ENCODE measurements around the gene KISS1R.

The KISS1R gene

DNA sequence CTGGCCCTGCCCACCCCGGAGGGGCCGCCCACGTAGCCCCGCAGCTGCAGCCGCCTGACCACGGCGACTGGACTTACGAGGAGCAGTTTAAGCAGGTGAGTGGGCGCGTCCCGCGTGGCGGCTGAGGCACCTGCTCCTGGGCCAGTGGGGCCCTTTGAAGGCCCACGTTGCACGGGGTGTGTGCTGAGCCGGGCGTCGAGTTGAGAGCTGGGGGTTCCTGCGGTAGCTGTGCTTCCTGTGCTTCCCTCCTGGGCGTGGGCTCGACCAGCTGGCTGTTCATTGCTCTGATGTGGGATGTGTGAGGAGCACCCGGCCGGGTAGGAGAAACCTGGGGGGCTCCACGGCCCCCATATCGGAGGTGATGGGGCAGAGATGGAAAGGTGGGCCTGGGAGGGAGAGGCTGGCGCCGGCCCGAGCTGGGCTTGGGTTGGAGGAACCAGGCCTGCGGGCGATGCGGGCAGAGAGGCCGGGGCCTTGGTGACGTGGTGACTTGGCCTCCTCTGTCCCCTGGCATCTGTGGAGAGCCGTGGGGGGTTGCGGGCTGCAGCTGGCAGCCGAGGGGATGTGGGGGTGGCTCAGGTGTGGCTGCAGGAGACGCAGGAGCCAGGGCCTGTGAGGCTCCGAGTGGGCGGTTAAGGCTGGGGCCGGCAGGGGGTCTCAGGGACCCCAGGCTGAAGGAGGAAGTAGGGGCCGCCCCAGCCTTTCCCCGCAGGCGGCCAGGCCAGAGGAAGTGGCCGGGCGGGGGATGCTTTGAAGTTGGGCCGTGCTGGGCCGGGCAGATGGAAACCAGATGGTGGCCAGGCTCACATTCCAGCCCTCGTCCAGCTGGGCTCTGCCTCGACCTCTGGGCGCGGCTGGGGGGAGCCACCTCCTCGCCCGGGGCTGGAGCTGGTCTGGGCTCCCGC, 15.8 kb downstream of the KISS1R start:
- DNase-seq = peak; percentile 65
- in situ Hi-C loops (cut with MboI; ENCODE audit: low pct_unique_long_range_greater_than_20kb, low sequenced_read_pairs) = no loop called here

DNA sequence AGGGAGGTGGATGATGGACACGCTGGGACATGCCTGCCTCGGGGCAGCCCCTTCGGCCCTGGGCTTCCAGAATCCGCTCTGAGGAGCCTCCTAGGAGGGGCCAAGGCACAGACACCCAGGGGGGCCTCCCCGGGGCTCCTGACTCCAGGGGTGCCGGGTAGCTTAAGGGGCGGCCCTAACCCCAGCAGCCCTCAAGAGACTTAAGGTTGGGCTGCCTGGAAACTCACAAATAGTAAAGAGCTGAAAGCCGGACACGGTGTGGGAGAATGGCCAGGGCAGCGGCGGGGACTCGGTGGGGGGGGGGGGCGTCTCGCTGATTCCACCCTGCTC, 16.4 kb downstream of the KISS1R start:
- DNase-seq = no peak
- in situ Hi-C loops (cut with MboI; ENCODE audit: low pct_unique_long_range_greater_than_20kb, low sequenced_read_pairs) = no loop called here

DNA sequence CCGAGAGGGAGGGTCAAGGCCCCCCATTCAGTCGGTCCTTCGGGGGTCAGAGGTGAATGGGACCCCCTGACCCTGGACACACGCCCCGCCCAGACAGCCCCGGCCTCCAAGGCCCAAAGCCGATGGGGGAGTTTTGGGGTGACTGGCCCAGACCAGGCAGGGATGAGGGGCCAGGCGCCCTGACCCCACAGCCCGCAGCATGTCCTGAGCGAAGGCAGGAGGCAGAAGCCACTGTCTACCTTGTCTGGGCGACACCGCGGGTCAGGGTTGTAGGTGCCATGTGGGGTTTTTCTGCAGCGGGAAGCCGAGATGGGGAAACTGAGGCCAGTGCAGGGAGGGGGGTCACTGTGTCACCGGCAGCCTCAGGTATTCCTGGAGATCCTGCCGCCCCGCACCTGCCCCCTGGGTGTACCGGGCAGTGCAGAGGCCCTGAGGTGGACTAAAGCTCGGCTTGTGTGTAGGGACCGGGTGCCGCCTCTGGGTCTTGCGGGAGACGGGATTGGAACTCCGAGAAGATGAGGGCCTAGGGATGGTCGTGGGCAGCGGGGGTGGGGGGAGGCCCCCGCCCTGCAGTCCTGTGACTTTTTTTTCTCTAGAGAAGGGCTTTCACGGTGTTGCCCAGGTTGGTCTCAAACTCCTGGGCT, 17.2 kb downstream of the KISS1R start:
- DNase-seq = no peak

DNA sequence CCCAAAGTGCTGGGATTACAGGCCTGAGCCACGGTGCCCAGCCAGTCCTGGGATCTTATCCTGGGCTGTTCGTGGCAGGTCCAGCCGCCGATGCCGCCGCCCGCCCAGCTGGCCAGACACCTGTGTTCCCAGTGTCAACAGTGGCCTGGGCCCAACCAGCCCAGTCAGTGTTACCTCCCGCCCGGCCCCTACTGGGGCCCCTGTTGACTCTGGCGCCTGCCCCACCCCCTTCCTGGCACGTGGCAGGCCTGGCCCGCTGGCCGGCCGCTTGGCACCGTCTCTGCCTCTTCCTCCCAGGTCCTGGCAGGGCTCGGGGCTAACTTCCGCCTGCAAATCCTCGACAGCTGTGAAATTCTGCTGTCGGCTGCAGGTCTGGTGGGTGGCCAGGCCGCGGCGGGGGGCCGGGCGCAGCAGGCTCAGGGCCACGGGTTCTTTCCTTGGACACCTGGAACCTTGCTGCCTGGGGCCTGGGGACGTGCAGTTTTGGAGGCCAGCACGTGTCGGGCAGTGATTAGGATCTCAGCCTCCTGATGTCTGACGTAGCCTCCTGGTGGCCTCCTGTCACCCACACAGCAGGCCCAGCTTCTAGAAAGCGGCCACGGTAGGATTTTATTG, 17.8 kb downstream of the KISS1R start:
- DNase-seq = no peak
- in situ Hi-C loops (cut with MboI; ENCODE audit: low pct_unique_long_range_greater_than_20kb, low sequenced_read_pairs) = no loop called here

More for the DNA sequence above, 17.2 kb downstream of the KISS1R start:
- in situ Hi-C loops (cut with MboI; ENCODE audit: low pct_unique_long_range_greater_than_20kb, low sequenced_read_pairs) = no loop called here

DNA sequence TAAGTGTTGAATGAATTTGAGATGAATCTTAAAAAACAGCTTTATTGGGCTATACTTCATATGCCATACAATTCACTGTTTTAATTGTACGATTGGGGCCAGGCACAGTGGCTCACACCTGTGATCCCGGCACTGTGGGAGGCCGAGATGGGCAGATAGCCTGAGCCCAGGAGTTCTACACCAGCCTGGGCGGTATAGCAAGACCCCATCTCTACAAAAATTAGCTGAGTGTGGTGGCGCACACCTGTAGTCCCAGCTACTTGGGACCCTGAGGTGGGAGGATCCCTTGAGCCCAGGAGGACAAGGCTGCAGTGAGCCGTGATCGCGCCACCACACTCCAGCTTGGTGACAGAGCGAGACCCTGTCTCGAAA, 19.0 kb downstream of the KISS1R start:
- DNase-seq = no peak
- in situ Hi-C loops (cut with MboI; ENCODE audit: low pct_unique_long_range_greater_than_20kb, low sequenced_read_pairs) = no loop called here

DNA sequence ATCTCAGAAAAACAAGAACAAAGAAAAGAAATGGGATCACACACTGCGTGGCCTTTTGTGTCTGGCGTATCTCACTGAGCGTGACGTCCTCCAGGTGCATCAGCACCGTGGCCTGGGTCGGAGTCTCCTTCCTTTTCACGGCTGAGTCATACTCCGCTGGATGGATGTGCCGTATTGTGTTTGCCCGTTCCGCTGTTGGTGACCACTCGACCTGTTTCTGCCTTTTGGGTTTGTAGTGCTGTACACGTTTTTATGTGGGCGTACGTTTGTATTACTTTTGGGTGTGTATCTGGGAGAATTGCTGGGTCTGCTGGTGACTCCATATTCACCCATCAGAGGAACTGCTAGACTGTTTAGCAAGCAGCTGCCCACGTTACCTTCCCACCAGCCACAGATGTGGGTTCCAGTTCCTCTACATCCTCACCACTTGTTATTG, 20.1 kb downstream of the KISS1R start:
- in situ Hi-C loops (cut with MboI; ENCODE audit: low pct_unique_long_range_greater_than_20kb, low sequenced_read_pairs) = no loop called here
- no peak for DNase-seq

DNA sequence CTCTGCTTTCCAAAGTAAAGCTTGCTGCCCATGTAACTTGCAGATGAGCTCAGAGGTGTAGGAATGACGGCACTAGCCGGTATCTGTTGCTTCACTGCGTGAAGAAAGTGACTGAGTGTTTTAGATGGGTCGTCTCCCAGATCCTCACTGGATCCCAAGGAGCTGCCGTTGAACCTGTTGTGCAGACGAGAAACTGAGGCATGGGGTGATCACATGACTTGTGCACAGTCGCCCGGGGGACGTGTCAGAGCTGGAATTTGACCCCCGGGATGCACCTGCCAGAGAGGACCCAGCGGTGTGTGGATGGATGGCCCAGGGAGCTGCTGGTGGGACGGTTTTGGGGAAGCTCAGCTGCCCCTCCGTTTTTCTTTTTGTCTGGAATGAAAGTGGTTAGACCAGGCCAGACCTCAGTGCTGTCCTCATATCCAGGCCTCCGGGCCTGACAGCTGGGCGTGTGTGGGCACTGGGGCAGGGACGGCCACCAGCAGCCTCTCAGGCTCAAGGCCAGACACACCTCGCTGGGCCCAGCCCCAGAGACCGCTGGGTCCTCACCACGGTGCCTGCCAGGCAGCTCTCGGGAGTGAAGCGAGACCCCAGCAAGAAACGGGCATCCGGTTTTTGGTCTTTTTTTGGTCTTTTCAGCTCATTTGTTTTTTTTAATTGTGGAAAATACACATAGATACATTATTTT, 21.2 kb downstream of the KISS1R start:
- in situ Hi-C loops (cut with MboI; ENCODE audit: low pct_unique_long_range_greater_than_20kb, low sequenced_read_pairs) = no loop called here
- DNase-seq = no peak

DNA sequence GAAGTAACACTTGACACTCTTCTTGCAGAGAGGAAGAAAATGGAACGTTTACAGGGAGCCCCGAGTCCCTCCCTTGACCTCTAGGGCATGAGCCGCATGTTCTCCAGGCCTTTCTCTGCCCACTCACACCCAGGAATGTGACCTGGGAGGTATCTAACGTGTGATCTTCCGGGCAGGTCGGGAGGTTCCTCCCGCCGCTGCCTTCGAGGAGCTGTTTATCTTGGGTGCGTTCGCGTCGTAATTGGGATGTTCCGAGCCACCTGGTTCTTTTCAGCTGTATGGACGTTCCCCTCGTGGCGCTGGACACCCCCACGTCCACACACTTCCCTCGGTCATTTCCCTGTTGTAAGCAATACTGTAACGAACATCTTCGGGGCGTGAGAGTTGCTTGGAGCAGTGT, 22.3 kb downstream of the KISS1R start:
- no peak for DNase-seq
- in situ Hi-C loops (cut with MboI; ENCODE audit: low pct_unique_long_range_greater_than_20kb, low sequenced_read_pairs) = no loop called here

DNA sequence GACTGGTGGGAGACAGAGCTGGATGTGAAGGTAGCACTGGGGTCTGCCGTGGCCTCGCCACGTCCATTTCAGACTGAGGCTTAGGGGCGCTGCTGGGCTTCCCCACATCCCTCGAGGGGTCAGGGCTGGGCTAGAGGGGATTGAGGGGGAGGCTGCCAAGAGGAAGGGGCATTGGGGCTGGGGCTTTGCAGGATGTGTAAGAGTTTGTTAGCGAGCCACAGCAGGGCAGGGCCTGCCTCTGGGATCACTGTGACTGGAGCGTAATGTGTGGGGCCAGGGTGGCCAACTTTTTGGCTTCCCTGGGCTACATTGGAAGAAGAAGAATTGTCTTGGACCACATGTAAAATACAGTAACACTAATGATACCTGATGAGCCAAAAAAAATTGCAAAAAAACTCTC, 22.8 kb downstream of the KISS1R start:
- in situ Hi-C loops (cut with MboI; ENCODE audit: low pct_unique_long_range_greater_than_20kb, low sequenced_read_pairs) = no loop called here
- DNase-seq = no peak

DNA sequence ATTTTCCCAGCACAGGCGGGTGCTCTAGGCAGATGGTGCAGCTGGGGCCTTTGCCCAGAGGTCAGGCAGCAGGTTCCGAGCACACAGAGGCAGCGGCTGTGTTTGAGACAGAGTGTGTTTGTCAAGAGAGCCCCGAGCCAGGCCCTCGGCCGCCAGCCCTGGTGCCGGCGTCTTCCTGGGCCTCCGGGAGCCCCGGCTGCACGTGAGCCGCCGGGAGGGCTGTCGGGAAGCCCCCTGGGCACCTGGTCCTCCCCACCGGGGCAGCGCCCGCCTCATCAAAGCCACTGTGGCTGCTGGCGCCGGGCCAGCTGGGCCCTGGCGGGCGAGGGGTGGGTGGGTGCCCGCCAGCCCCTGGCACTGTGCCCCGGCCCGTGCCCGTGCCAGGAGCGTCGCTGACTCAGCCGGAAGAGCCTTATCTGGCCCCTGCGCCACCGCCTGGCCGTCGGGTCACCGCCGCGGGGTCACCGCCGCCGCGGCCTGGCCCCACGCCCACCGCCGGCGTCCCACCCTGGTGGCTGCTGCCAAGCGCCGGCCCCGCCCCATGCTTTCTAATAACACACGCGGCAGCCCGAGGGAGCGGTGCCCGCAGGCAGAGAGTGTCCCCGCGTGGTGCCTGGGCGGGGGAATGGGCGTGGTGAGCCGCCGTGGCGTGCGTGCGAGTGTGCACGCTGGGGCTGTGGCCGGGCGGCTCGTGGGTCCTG, 23.6 kb downstream of the KISS1R start:
- in situ Hi-C loops (cut with MboI; ENCODE audit: low pct_unique_long_range_greater_than_20kb, low sequenced_read_pairs) = no loop called here
- DNase-seq = no peak

DNA sequence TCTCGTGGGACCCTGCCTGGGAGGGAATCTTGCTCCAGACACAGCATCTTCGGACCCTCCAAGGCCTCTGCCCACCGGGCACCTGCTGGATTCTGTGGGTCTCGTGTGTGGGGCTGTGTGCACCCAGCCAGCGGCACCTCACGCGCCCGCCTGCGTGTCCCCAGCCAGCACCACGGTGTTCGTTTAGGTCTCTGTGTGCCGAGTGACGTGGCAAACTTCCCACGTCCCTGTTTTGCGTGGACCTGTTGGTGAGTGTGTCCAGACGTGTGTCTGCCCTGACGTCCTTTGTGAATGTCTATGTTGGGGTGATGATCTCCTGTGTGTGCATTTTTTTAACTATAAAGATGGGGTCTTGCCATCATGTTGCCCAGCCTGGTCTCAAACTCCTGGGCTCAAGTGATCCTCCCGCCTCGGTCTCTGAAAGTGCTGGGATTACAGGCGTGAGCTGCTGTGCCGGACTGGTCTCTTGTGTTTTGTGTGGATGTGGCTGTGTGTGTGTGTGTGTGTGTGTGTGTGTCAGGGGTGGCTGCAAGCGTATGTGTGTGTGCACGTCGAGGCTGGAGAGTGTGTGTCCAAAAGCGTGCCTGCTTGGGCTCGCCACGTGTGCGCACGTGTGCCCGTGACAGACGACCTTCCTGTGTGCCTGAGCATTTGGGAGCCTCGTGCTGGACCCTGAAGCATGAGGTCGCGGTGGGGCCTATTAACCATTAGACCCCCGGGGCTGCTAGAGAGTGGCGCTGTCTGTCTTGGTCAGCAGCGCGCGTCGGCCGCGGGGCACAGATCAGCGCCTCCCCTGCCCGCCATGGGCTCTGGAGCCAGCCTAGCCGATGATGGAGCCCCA, 24.4 kb downstream of the KISS1R start:
- in situ Hi-C loops (cut with MboI; ENCODE audit: low pct_unique_long_range_greater_than_20kb, low sequenced_read_pairs) = no loop called here
- no peak for DNase-seq

DNA sequence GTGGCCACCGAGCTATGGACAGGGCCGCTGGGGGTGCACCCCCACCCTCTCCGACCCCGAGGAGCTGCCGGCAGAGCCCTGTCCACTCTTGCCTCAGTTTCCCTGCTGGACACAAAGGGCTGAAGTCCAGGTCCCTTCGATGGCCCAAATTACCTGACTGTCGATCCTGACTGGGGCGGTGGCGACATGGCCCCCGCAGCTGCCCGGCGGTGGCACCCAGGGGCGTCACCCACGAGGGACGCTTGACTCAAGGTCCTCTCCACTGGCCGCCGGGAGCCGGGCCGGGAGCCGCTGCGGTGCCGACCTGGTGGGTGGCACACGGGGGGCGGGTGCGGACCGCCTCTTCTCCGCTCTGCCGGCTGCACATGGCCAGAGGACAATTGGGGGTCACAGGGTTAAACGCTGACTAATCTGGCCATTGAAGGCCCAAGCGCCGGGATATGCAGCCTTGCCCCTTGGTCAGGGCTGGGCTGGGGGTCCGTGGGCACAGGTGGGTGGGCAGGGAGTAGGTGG, 25.1 kb downstream of the KISS1R start:
- DNase-seq = no peak
- in situ Hi-C loops (cut with MboI; ENCODE audit: low pct_unique_long_range_greater_than_20kb, low sequenced_read_pairs) = no loop called here

DNA sequence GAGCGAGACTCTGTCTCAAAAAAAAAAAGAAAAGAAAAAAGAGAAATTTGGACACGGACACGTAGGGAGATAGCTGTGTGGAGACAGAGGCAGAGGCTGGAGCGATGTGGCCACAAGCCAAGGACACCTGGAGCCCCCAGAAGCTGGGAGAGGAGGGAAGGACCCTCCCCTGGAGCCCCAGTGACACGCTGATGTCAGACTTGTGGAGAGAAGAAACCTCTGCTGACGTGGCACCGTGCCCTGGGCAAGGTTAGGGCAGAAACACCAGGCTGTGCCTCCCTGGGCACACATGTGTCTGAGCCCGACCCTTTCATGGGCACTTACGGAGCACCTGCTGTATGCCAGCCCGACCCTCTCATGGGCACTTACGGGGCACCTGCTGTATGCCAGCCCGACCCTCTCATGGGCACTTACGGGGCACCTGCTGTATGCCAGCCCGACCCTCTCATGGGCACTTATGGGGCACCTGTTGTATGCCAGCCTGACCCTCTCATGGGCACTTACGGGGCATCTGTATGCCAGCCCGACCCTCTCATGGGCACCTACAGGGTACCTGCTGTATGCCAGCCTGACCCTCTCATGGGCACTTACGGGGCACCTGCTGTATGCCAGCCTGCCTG, 26.5 kb downstream of the KISS1R start:
- DNase-seq = no peak
- in situ Hi-C loops (cut with MboI; ENCODE audit: low pct_unique_long_range_greater_than_20kb, low sequenced_read_pairs) = no loop called here

DNA sequence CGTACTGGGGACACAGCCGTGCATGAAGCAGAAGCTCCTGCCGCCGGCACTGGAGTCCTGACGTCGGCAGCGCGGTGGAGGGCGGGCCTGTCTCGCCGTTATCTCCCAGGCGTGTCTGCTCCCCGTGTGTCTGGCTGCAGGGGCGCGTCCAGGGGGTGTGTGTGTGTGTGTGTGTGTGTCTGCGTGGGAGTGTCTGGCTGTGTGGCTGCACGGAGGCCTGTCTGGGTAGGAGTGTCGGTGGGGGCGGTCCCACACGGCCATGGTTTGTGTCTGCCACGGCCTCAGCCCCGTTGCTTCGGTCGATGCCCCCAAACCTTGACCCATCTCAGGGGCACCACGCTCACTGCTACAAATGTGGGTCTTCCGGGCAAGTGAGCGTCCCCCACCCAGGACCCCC, 27.0 kb downstream of the KISS1R start:
- in situ Hi-C loops (cut with MboI; ENCODE audit: low pct_unique_long_range_greater_than_20kb, low sequenced_read_pairs) = no loop called here
- DNase-seq = peak; percentile 74

DNA sequence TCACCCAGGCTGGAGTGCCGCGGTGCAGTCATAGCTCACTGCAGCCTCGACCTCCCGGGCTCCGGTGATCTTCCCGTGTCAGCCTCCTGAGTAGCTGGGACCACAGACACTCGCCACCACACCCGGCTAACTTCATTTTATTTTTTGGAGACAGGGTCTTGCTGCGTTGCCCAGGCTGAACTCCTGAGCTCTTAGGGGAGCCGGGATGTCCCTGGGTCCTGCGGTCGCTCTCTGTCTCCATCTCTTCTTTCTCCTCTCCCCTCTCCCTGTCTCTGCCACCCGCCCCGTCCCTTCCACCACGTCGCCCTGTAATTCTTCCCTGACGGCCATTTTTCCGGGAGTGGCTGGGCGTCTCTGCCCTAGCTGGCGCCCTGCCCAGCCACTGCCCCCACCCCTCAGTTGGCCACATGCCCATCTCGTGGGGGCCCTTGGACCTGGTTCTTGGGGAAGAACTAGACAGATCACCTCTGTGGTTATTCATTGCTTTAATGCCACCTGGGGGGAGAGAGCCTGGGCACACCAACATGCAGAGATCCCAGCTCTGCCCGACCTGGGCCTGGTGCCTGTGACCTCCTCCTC, 27.6 kb downstream of the KISS1R start:
- DNase-seq = no peak
- in situ Hi-C loops (cut with MboI; ENCODE audit: low pct_unique_long_range_greater_than_20kb, low sequenced_read_pairs) = no loop called here

DNA sequence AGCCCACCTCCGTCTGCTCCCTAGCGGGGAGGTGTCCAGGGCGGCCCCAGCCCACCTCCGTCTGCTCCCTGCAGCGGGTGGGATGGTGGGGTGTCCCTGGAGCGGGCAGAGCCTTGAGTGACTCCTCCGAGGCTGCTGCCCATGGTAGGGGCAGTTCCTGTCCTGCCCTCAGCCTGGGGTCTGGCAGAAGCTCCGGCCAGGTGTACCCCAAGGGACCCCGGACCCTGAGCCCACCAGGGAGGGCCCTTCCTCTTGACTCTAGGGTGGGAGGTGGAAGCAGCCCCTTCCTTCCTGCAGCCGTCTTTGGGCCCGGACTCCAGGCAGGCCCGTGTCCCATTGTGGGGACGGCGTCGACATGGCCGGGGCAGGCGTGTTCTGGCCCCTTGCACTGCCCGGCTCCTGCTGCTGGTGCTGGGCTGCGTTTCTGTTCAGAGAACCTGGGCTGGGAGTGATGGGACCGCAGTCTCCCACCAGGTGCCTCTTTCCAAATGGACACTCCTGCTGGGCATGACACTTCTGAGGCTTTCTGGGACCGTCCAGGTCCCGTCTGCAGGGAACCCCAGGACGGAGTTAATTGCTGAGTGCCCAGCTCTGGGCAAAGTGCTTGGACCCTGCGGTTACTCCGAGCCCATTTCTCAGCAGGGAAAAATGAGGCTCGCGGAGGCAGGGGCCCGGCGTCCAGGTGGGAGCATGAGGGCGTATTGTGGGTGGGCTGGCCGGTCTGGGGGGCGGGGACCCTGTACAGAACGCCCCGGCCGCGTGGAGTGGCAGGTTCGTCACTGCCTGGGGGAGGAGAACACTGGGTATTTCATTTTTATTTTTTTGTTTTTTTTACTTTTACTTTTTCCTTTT, 28.5 kb downstream of the KISS1R start:
- in situ Hi-C loops (cut with MboI; ENCODE audit: low pct_unique_long_range_greater_than_20kb, low sequenced_read_pairs) = no loop called here

More for the DNA sequence above, 28.5 kb downstream of the KISS1R start:
- DNase-seq = no peak

Measured in KBM-7 (cell line).